Effector CD4-positive, alpha-beta T cell (primary cell): Measurements from ENCODE around the gene SERINC2. TPM values are rescaled to one million over a fixed set of nuclear protein-coding genes. Genes with fewer than 3 reads are reported as not detected.

Source experiments
- DNase-seq: peaks from one replicate; pipeline ENCODE4 v3.0.0-alpha.2; 2020
- total RNA-seq: gene quantifications from one replicate; lab custom pipeline; 2026; lab: John Stamatoyannopoulos, UW

SERINC2 gene
- total RNA-seq: not detected

DNA sequence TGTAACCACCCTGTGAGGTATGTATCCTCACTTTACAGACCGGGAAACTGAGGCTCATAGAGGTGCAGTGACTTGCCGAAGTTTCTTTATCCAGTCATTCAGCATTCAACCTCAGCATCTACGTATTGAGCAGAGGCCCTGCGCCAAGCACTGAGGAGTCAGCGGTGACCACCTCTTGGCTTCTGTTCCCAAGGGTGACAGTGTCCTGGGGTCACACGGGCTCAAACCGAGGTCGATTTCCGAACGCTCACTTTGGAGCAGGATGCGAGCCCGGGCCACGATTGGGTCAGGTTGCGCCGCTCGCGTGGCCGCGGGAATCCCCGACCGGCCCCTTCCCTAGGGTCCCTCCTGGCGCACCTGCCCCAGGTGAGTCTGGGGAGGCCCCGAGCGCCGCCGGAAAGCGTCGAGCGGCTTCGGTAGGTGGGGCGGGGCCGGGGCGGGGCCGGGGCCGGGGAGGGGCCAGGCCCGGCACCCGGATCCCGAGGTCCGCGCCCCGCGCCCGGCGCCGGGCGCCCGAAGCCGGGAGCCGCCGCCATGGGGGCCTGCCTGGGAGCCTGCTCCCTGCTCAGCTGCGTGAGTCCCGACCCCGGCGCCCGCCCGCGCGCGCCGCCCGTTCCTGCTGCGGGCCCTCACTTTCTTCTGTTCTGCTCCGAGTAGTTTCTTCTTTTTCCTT is at the start of gene SERINC2:
TSS of gene SERINC2 (plus strand) at position 482 of the 673 bp plus-strand sequence. CDS start at position 535, 53 bp downstream.
- DNase-seq: no peak

DNA sequence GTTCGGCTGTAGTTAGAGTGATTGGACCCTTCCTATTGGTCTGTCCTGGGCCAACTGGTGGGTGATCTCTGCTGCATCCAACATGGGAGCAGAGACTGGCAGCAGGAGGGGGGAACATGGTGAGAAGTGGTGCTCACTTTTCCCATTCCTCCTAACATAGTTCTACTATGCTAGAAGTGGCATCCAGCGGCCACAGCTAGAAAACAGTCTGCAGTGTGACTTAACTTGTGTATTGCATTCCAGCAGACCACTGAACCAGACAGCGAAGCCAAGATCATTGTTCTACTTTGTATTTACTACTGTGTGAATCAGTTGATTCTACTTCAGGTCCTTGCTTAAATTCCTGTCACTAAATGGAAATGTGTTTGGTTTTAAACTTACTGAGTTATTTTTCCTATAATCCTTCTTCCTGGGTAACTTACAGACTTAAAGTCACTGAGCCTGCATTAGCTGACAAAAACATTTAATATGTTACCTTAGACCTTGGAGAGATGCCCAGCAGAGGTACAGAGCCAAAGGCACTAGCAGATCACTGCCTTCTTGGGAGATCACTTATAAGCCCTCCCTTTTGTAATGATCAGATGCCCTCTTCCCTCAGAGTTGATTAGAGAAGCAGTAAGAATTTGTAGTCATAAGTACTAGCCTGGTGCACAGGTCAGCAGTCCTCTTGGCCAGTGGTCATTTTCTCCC is 48.3 kb upstream of the SERINC2 start:
- DNase-seq: no peak

DNA sequence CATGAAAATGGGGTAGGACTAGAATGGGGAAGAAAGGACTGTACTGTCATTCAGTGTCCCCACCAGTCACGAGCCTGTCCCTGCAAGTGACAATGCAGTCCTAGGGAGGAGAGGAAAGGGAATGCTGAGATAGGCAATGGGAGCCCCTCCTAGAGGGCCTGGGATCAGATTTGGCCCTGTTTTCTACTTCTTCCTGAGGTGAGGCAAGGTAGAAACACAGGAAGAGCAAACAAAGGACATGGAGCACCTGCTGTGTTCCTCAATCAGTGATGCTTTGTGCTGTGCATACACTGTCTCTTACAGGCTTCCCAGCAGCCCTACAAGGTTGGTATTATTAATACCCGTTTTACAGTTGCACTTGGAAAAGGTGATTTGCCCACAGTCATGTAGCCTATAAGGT is 46.2 kb upstream of the SERINC2 start:
- no peak for DNase-seq

DNA sequence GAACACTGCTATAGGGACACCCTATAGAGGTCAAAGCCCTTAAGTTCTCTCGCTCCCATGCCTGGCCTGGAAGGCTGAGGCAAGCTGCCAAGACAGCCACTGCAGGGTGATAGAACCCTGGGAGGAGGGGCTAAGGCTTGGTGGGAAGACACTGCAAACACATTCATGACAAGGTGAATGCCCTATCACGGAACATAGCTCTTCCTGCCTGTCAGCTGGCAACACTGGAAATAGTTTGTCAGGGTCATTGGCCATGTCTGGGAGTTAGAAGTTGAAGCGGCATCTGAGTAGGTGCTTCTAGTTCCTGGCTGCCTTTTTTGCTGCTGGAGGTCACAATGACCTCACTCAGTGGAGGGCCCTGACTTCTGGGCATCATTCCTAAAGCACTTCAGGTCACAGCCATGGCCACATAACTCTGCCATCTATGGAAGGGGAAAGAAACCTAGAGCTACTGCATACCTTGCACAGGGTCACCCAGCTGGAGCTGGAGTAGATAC is 44.4 kb upstream of the SERINC2 start:
- DNase-seq: no peak

DNA sequence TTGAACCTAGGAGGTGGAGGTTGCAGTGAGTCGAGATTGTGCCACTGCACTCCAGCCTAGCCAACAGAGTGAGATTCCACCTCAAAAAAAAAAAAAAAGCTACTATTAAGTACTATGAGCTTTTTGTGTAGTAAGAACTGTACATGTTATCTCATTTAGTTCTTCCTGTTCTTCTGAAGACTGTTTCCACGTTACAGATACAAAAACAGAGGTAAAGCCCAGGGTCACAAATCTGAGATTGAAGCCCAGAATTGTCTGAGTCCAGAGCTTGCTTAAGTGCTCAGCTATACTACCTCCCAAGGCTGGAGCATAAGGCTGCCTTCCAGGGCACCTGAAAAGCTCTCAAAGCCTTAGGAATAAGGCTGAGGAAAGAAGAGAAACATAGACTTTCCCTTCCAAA is 43.0 kb upstream of the SERINC2 start:
- no peak for DNase-seq

DNA sequence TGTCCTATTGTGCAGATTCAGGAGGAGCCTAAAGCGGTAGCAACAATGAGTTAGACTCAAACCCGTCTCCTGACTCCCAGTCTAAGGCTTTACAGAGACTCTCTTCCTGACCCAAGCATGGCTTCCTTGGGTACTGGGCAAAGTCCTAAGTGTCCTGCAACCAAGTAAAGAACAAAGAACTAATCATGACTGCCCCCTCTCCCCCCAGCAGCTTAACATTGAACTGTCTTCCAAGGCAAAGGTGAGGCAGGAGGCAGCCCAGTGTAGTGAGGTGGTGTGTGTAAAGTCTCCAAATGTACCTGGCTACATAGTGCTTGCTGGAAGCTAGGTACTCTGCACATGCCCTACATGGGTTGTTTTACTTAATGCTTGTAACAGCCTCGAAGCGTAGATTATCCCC is 42.4 kb upstream of the SERINC2 start:
- DNase-seq: no peak

DNA sequence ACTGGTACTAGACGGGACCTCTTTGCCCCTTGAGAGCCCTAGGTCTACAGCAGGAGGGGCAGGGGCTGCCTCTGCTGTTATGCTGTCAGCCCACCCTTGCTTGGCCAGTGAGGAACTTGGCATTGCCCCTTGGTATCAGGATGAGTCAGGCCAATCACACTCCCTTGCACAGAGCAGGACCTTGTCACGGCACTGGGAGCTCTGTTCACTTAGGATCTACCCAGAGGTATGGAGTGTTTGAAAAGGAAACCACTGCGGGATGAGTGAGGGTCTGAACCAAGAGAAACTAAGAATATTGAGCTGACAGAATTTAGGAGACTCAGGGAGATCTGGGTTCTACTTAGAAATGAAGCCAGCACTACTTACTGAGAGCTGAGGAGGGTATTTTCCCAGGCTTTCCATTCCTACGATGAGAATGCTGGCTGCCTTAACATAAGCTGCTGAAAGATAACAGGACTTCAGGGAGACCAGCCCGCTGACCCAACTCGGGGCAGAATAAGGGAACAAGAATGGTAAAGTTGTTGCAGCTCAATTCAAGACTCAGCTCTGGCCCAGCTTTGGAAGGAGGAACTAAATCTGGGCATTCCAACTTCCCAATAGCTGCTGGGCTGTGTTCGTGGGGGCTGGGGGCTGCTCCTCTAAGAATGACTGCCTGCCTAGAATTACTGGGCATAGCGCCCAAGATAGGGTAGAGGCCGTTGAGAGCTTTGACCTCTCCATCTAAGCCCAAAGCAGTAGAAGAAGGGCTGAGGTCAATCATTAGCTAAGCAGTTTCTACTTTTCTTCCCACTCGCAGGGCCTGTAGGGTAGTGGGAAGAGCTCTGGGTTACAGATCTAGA is 41.7 kb upstream of the SERINC2 start:
- DNase-seq: no peak

DNA sequence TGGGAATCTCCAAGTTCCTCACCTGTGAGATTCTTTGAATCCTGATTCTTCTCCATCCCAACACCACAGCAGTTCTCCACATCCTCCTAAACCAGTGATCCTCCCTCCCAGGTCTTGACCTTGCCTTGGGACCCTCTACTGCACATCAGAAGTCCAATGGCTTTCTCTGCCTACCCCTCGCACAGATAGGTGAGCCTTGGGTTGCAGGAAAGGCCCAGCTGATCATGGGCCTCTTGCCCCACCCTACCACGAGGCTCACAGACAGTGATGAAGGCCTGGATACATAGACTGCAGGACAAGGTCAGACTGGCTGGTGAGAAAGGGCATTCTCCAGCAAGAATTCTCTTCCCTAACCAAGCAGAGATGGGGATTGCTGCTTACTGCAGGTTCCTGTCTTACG is 41.0 kb upstream of the SERINC2 start:
- no peak for DNase-seq

DNA sequence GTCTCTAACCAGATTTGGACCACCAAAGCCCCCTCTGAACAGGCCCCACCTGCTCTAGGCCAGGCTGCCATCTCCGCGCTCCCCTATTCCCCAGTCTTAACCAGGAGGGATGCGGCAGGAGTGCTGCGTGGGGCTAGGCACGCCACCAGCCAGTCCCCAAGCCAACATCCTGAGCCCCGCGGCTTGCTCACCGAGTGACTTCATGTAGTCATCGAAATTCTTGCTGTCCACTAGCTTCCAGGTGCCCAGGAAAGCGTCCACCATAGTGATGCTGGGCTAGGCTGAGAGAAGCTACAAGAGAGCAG is 40.3 kb upstream of the SERINC2 start:
- DNase-seq: no peak

DNA sequence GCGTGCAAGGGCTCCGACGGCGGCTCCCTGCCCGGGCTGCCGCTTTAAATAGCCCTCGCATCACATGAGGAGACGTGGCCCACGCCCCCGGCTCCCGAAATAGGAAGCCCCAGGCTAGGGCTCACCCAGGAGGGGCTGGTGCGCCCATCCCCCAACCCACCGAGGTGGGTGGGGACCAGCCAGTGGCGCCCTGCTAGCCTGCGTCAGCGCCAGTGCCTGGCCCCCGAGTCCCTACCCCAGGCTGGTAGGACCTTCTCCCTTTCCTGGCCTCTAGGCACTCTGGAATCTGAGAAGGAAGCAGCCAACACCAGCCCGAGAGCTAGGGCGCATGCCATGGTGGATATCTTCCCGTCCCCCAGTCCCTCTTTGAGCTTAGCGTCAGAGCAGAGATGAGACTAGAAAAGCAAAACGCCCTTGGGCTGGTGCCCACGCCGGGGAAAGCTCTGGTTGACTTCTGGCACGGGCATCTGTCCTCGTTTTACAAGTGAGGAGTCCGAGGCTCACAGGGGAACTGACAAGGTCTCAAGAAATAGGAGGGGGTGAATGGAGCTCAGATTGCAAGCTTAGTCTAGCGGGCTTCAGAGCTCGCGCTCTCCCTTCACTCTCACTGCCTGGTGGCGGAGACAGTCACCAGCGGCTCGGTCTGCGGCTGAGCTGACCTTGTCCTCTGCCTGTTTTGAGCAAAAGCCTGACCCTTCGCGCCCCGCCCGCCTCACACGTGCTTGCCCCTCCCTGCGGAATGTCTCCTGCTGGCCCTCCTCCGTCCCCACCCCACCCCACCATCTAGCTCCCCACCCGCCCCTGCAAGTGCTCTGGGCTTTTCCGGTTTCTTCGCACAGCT is 39.7 kb upstream of the SERINC2 start, which contains the start of gene FABP3:
TSS of gene FABP3 (minus strand) at position 21 of the 841 bp plus-strand sequence. CDS start 62 bp downstream, outside the sequence.
- DNase-seq: no peak

DNA sequence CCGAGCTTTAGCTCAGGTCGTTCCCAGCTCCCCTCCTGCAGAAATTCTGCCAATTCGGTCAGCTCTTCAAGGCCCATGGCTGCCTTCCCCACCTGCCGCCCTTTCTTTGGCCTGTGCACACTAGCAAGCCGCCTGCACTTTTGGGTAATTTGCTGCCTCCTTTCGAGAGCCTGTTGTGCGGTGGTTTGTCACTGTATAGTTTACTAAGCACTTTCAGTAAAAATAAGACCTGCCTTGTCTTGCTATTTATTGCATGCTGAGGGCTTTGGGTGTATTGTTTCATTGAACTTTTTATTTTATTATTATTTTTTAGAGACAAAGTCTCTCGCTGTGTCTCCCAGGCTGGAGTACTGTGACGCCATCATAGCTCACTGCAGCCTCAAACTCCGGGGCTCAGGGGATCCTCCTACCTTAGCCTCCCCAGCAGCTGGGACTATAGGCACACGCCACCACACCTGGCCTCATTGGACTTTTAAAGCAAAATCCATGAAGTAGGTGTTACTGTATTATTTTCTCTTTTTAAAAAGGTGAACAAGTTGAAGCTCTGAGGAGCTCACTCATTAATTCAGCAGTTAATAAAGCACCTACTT is 39.0 kb upstream of the SERINC2 start:
- no peak for DNase-seq

DNA sequence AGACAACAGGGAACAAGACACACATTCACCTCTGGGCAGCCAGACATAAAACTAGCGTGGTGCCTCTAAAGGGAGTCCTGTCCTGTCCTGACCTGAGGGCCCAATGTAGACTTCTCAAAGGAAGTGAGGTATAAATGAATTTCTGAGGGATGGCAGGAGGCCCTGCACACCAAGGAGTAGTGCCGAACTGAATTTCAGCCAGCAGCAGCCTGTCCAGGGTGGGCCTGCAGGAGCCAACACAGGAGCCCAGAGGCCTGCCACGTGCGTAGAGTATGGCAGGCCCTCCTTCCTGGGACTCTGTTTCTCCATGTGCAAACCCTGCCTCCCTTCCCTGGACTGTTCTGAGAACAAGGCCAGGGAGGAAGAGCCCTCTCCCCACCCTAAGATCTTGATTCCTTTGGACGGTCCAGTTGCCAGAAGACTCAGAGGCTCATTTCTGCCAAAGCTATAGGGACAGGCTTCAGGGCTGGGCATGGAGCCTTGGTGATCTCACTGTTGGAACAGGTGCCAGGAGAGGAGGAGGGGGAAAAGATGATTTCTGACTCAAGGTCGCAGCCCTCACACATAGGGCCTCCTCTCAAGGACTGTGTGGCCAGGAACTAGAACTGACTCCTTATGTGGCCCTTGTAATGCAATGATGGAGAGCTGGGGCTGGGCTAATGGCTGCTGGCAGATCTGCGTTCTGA is 38.4 kb upstream of the SERINC2 start:
- no peak for DNase-seq

DNA sequence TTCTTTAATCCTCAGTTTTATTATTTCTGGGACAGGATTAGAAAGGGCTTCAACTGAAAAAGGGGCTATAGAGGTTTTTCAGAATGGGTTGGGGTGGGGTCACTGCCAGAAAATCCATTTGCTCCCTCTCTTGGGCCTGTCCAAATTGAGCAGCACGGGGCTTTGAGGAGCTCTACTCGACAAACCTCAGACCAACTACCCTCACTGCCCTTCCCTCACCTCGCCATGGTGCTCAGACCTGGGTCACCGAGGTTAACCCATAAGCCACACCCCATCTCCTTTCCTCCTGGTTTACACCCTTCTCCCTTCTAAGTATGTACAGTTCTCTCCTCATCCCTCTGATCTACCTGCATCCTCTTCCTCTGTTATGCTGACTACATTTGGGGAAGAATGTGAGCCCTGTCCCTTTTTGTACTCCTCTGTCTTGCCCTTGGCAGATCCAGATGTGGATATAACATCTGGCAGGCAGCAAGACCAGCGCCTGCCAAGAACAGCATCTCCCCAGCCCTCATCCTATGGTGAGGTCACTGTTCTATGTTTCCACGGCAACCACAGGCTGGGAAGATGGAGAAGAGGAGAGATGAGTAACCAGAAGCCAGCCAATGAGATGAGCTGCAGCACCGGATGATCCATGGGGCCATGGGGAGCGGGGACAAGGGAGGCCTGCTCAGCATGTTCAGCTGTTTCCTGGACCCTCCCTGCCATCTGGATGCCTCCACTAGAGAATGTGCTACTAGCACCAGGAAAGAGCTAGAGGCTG is 36.5 kb upstream of the SERINC2 start:
- DNase-seq: no peak

DNA sequence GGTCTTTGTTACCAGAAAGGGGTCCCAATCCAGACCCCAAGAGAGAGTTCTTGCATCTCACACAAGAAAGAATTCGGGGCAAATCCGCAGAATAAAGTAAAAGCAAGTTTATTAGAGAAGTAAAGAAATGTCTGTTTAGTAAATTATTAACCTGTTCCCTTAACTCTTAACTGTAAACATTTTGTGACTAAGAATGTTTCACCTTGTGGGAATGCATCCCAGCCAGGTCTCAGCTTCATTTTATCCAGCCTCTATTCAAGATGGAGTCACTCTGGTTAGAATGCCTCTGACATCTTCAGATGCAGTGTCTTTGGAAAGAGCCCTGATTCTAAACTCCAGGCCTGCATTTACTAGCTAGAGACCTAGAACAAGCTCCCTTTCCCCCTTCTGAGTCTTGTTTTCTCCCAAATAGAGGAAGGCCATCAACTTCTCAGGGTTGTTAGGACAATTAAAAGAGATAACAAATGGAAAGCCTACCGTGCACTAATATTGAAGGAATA is 35.6 kb upstream of the SERINC2 start:
- no peak for DNase-seq

DNA sequence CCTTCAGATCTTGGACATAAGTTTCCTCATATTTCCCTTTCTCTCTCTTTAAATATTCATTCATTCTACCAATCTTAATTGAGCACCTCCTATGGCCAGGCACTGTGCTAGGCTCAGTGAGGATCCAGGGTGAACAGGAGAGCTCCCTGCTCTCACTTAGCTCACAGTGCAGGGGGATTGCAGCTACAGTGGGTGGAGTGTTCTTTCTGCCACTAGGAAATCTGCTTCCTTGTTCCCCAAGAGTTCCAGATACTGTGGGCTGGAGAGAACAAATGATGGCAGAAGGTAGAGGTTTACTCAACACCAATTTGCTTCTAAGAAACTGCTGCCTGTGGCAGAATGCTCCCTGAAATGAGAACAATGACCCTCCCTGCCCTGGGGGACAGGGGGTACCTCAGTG is 35.0 kb upstream of the SERINC2 start:
- DNase-seq: no peak

DNA sequence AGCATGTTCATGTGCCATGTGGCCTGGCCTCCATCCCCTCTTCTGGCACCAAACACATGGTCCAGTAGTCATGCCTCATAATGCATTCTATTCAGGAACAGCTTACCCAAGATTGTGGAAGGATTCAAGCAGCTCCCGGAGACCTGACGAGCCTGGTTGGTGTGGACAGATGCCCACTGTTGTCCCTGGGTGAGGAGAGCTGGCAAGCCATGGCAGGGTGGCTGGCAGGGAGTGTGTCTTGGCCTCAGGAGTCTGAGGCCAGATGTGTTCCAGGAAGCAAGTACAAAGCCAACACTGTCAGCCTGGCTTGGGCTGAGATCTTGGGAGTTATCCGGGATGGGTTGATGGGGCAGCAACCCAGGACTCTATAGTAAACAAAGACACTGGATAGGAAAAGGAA is 32.8 kb upstream of the SERINC2 start:
- no peak for DNase-seq

DNA sequence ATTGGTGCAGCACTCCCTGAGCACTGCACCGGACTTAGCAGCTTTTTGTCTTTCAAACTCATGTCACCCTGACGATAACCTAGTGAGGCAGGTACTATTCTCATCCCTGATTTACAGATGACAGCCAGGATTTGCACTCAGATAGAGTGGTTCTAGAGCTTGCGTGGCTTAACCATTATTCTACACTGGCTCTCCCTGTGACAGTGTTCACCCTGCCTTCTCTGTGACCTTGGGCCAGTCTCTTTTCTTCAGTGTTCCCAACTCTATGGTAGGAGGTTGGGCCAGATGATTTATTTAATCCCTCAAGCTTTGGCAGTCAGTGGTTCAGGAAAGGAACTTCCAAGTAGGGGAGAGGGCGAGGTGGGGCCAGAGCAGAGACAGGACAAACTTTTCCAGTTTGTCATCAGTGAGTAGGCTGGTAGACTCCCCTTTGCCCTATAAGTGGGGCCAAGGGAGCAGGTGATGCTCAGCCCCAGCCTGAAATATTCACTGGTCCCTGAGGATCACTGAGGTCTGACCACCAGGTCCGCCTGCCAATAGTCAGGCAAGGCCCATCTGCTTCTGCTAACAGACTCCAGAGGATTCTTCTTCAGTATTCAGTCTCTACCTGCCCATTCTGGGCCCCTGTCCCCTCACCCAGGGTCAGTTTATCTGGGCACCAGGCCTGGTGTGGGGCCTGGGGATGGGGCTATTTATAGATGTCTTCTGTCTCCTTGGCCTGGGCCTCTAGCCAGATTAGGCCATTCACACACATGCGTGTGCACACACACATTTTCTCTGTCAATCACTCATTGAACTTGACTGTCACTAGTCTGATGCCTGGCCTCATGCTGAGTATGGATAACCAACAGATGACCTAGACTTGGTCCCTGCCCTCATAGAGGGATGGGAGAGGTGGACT is 31.4 kb upstream of the SERINC2 start:
- no peak for DNase-seq

DNA sequence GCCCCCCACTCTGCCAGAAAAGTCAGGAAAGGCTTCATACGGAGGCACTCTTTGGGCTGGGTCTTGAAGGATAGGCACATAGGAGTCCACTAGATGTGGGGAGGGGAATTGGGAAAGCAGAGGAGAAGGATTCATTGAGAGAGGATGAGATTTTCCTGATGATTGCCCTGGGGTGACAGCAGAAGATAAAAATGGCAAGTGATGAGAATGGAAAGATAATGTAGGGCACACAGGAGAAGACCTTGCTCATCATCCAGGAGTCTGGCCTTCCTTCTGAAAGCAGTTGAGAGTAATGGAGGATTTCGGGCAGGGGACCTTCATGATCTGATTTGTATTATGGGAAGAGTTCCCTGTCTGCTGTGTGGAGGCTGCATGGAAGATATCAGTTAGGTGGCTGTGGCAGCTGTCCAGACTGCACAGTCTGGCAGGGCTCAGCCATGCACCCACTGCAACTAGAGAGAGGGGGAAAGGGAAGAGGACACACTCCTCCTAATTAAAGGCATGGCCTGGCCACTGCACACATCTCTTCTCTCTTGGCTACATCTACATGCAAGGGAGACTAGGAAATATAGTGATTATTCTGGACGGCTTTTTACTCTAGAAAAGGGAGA is 30.5 kb upstream of the SERINC2 start:
- DNase-seq: no peak

DNA sequence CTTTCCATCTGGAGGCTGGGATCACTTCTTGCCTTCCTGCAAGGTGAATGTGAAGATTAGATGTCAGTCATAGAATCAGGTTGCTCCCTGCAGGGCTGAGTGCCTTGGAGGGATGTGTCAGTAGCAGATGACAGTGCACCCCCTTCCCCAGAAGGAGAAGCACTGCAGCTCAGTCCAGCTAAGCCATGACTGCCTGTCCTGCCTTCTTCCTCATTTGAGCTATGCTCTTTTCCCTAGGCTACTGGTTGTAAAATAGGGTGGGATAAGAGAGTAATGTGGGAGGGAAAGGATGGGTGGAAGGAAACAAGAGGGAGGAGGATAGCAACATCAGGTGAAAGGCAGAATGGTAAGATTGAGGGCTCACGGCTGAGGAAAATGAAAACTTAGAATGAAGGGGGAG is 29.0 kb upstream of the SERINC2 start:
- no peak for DNase-seq
